Tibial nerve (tissue), 3 donors: ENCODE measurements around the gene MRGPRD.

Experiments used
- POLR2A ChIP-seq, 2 donors: fragments of 450-650 bp; IDR thresholded peaks; one replicate each; pipeline ENCODE4 v1.6.1; 2017; ENCODE audit warnings: antibody characterized with exemption in 2 of 2, mild to moderate bottlenecking in 2 of 2, moderate library complexity in 2 of 2
- TF ChIP-seq, protein P1 (sequence below), 5 experiments: fragments of 200-600 bp in 3 of 5; fragments of 450-650 bp in 2 of 5; sonication (generic) in 3 of 5; IDR thresholded peaks; one replicate each; pipeline ENCODE4 v1.5.1; 2016 to 2019; ENCODE audit warnings: antibody characterized with exemption in 5 of 5, mild to moderate bottlenecking in 3 of 5, moderate library complexity in 2 of 5

DNA sequence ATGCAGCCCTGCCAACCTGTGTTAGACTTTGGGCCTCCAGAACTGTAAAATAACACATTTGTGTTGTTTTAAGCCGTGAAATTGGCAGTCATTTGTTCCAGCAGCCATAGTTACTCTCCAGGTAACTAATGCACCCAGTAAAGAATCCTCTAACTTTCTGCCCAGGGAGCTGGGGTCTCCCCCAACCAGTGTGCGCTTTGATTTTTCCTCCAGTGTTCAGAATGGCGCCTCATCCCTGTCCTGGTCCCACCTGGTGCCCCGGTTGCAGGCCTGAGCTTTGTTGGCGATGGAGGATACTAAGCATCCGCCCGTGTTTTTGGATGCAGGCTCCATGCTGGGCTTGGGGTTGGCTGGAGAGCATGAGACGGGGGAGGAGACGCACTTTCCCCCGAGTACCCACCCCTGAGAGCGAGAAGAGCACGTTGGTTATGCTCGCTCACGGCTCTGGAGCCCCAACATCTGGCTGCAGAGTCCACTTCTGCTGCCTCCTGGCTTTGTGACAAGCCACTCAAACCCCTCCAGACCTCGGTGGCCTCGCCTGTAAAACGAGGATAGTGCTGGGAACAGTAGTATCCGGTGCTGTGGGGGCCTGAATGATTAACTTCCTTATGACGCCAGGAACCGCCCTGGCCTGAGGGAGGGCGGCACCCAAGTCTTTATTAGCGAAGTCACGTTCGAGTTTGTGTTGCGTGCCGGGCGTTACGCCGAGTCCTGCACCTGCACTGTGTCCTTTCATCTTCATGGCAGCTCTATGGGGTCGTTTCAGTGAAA, 25.8 kb downstream of the MRGPRD start:
- TF ChIP-seq, protein P1, sequence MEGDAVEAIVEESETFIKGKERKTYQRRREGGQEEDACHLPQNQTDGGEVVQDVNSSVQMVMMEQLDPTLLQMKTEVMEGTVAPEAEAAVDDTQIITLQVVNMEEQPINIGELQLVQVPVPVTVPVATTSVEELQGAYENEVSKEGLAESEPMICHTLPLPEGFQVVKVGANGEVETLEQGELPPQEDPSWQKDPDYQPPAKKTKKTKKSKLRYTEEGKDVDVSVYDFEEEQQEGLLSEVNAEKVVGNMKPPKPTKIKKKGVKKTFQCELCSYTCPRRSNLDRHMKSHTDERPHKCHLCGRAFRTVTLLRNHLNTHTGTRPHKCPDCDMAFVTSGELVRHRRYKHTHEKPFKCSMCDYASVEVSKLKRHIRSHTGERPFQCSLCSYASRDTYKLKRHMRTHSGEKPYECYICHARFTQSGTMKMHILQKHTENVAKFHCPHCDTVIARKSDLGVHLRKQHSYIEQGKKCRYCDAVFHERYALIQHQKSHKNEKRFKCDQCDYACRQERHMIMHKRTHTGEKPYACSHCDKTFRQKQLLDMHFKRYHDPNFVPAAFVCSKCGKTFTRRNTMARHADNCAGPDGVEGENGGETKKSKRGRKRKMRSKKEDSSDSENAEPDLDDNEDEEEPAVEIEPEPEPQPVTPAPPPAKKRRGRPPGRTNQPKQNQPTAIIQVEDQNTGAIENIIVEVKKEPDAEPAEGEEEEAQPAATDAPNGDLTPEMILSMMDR (IDR thresholded peaks at IDR 0.05) = no peak
- no peak for TF ChIP-seq POLR2A (IDR thresholded peaks at IDR 0.05)
